Lung (tissue), 12 donors: ENCODE results near the gene GRIA4. TPM values are rescaled to one million over a fixed set of nuclear protein-coding genes. Genes with fewer than 3 reads are reported as not detected.

Source experiments
- ATAC-seq: fragments of 200-7000 bp; cut with Tn5 transposase; one replicate; pipeline ENCODE4 v1.9.1; 2020; ENCODE audit warnings: moderate number of reproducible peaks; ENCODE audit not compliant: insufficient read depth, low FRiP score
- DNase-seq, 3 donors: peaks; one replicate each; pipeline ENCODE4 v3.0.0-alpha.2; 2013 to 2017
- H3K27ac ChIP-seq, 2 donors: one replicate each; pipeline ENCODE4 v1.5.1; 2013; ENCODE audit warnings: mild to moderate bottlenecking in 2 of 2, moderate library complexity in 2 of 2, control low read depth in 1 of 2, inconsistent platforms in 1 of 2, low read depth in 1 of 2, low read length in 1 of 2
- H3K27me3 ChIP-seq, 3 donors: one replicate each; pipeline ENCODE4 v1.5.1; 2013; ENCODE audit warnings: low read length in 2 of 3; ENCODE audit not compliant: control insufficient read depth in 3 of 3, insufficient read depth in 3 of 3
- H3K36me3 ChIP-seq, 4 donors: one replicate each; pipeline ENCODE4 v1.5.1; 2013; ENCODE audit warnings: low read length in 4 of 4, mild to moderate bottlenecking in 1 of 4, moderate library complexity in 1 of 4; ENCODE audit not compliant: control insufficient read depth in 4 of 4, insufficient read depth in 4 of 4
- H3K4me1 ChIP-seq, 5 donors: one replicate each; pipeline ENCODE4 v1.5.1; 2013; ENCODE audit warnings: low read length in 5 of 5, mild to moderate bottlenecking in 2 of 5, moderate library complexity in 1 of 5; ENCODE audit not compliant: control insufficient read depth in 5 of 5, insufficient read depth in 5 of 5
- H3K4me3 ChIP-seq: one replicate; pipeline ENCODE4 v1.5.1; 2013; ENCODE audit warnings: mild to moderate bottlenecking, control low read depth, moderate library complexity
- H3K9ac ChIP-seq, 2 donors: one replicate each; pipeline ENCODE4 v1.5.1; 2013; ENCODE audit warnings: low read length in 2 of 2, control low read depth in 1 of 2; ENCODE audit not compliant: insufficient read depth in 1 of 2
- H3K9me3 ChIP-seq, 4 donors: one replicate each; pipeline ENCODE4 v1.5.1; 2013; ENCODE audit warnings: low read length in 3 of 4, mild to moderate bottlenecking in 1 of 4, moderate library complexity in 1 of 4; ENCODE audit not compliant: control insufficient read depth in 4 of 4, insufficient read depth in 3 of 4
- WGBS, 2 donors: extraction: QIAGEN DNeasy Blood & Tissue Kit; methylation state at CpG; one replicate each; pipeline ENCODE4 v1.1.7; 2013; 5-methylcytosine and 5-hydroxymethylcytosine counted together
- polyA plus RNA-seq, 2 donors: library from polyadenylated mRNA; stranded (reverse); fragments of 200-250 nt; gene quantifications; one replicate each; pipeline ENCODE4 v1.2.1, GENCODE V29; 2013
- total RNA-seq, 2 donors: library from RNA; depleted of rRNA in 1 of 2; stranded (reverse); fragments of >200 nt in 1 of 2; gene quantifications; one replicate each; pipeline ENCODE4 v1.2.1, GENCODE V29; 2014 to 2021
- TF ChIP-seq, protein P1 (sequence below): IDR thresholded peaks from 2 replicates; pipeline ENCODE4 v1.5.1; 2012; ENCODE audit warnings: mild to moderate bottlenecking; ENCODE audit errors: control extremely low read depth, extremely low read depth
- donor health status: control.
- donor health status: control.
- donor health status: Bipolar disorder and iron deficiency.
- donor health status: healthy.
- donor health status: DM: yes; HTN: yes; CAD: no.

The GRIA4 gene
- total and polyA plus RNA-seq, 4 donors, result 0.12 to 0.77 TPM; not detected in 2

DNA sequence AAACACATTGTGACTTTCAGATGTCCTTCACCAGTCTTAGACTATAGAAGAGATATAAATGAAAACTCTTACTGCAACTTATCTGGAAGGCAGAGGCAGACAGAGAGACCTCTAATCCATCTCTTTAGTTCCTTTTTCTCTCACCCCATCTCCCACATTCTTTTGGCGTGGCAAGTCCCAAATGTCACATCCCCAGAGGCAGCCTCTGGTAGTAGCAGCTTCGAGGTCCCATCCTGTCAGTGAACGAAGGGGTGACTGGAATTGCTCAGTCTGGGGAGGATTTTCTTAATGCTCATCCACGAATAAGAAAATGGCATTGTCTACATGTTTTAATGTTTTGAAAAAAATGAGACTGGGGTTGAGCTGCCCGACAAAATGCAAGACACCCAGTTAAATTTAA, 201.4 kb downstream of the GRIA4 start:
- WGBS, 2 donors, result 70 to 83% methylated on average over 5 of the region's 5 CpGs
- Histone ChIP-seq H3K27me3 (no peaks in the 10 kb centered on the region), H3K9ac (no peak overlapping the region), H3K4me3 (no peak overlapping the region), H3K36me3 (no peaks in the 10 kb centered on the region), H3K9me3 (no peaks in the 10 kb centered on the region), H3K4me1 (no peaks in the 10 kb centered on the region), H3K27ac (no peak overlapping the region)
- ATAC-seq (no peak), DNase-seq (no peak)
- TF ChIP-seq, protein P1, sequence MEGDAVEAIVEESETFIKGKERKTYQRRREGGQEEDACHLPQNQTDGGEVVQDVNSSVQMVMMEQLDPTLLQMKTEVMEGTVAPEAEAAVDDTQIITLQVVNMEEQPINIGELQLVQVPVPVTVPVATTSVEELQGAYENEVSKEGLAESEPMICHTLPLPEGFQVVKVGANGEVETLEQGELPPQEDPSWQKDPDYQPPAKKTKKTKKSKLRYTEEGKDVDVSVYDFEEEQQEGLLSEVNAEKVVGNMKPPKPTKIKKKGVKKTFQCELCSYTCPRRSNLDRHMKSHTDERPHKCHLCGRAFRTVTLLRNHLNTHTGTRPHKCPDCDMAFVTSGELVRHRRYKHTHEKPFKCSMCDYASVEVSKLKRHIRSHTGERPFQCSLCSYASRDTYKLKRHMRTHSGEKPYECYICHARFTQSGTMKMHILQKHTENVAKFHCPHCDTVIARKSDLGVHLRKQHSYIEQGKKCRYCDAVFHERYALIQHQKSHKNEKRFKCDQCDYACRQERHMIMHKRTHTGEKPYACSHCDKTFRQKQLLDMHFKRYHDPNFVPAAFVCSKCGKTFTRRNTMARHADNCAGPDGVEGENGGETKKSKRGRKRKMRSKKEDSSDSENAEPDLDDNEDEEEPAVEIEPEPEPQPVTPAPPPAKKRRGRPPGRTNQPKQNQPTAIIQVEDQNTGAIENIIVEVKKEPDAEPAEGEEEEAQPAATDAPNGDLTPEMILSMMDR, result no peak

DNA sequence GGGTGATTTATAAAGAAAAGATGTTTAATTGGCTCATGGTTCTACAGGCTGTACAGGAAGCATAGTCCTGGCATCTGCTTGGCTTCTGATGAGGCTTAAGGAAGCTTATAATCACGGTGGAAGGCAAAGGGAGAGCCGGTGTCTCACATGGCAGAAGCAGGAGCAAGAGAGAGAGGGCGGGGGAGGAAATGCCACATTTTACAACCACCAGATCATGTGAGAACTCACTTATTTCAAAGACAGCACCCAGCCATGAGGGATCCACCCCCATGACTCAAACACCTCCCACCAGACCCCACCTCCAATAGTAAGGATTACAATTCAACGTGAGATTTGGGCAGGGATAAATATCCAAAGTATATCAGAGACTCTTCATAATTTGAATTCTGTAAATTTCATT, 211.5 kb downstream of the GRIA4 start:
- Histone ChIP-seq H3K36me3 (no peaks in the 10 kb centered on the region), H3K27me3 (no peaks in the 10 kb centered on the region), H3K9me3 (no peaks in the 10 kb centered on the region), H3K27ac (no peak overlapping the region), H3K4me1 (no peaks in the 10 kb centered on the region), H3K4me3 (no peak overlapping the region), H3K9ac (no peak overlapping the region)
- DNase-seq (no peak), ATAC-seq (no peak)
- TF ChIP-seq, protein P1, result no peak
- WGBS, 2 donors, result 68 to 70% methylated on average over 4 of the region's 4 CpGs

DNA sequence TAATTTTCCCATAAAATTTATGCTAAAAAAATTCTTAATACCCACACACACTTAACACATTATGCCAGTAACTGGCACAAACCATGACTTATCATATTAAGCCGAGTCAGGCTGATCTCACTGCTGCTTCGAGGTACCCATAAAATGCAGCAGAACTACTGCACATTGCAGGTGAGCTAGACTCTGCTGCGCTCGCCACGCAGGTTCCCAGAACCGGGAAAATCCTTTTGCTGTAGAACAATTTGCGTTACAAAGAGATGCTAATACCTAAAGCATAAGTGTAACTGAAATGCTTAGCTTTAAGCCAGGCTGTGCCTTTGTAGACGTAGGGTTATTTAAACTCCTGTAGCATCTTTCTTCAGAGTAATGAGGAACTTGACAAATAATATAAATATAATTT, 211.9 kb downstream of the GRIA4 start:
- Histone ChIP-seq H3K4me3 (no peak overlapping the region), H3K36me3 (no peaks in the 10 kb centered on the region), H3K27me3 (no peaks in the 10 kb centered on the region), H3K4me1 (no peaks in the 10 kb centered on the region), H3K9me3 (no peaks in the 10 kb centered on the region), H3K27ac (no peak overlapping the region), H3K9ac (no peak overlapping the region)
- no peak for ATAC-seq
- TF ChIP-seq, protein P1, result no peak
- DNase-seq, result no peak
- WGBS, 2 donors, result 78 to 82% methylated on average over 8 of the region's 8 CpGs

DNA sequence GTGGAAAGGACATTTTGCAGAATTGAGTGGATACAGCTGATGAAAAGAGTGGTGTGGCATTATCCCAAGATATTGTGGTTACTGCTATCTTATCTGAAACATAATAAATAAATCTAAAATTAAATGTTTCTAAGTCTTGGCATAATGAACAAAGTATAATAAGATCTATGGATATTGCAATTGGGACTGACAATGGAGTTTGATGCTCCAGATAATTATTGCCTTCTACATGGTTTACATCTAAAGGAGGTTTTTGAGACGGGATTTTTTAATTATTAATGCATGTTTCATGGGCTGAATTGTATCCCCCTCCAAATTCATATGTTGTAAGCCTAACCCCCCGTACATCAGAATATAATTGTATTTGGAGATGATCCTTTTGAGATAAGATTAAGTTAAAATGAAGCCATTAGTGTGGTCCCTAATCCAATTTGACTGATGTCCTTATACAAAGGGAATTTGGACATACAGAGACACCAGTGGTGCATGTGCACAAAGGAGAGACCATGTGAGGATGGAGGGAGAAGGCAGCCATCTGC, 213.7 kb downstream of the GRIA4 start:
- Histone ChIP-seq H3K4me3 (no peak overlapping the region), H3K27me3 (no peaks in the 10 kb centered on the region), H3K4me1 (no peaks in the 10 kb centered on the region), H3K9ac (no peak overlapping the region), H3K36me3 (no peaks in the 10 kb centered on the region), H3K9me3 (no peaks in the 10 kb centered on the region), H3K27ac (no peak overlapping the region)
- DNase-seq (no peak), ATAC-seq (no peak)
- 79 to 87% methylated on average over 2 of the region's 2 CpGs for WGBS, 2 donors
- TF ChIP-seq, protein P1, result no peak
